Heart left ventricle (tissue), 13 donors: ENCODE results near the gene GTF2A2.

Source experiments
- POLR2A ChIP-seq, 2 donors: fragments of 450-650 bp; IDR thresholded peaks; one replicate each; pipeline ENCODE4 v1.6.1; 2017; ENCODE audit warnings: antibody characterized with exemption in 2 of 2, mild to moderate bottlenecking in 2 of 2, moderate library complexity in 2 of 2
- TF ChIP-seq, protein P1 (sequence below), 12 donors: fragments of 200-600 bp; sonication (generic) in 4 of 12; IDR thresholded peaks; one replicate each; pipeline versions ENCODE4 v1.5.0 to v1.8.0; 2018 to 2022; ENCODE audit warnings: antibody characterized with exemption in 12 of 12, mild to moderate bottlenecking in 5 of 12
- donor health status: ischemic (EF 13 %, LVEDD 7.1; RV severe dilation, severe dysfunction).
- donor health status: DM: no; HTN: yes; CAD: no.
- donor health status: DM: no; HTN: no; CAD: no.
- donor health status: ischemic (EF 25% LVEDD 6.9; RV normal size, moderate dysfunction).
- donor health status: ischemic (EF 25% LVEDD 5.7; RV mildly dilated, moderate dysfunction).
- donor health status: ischemic (EF 35%, LVEDD 5.7; RV mildly dilated, moderate dysfunction).
- donor health status: nonischemic (EF 11% LVEDD 7.7; RV severe dilation, severe dysfunction).
- donor health status: DM: yes; HTN: yes; CAD: no.
- donor health status: PGD.
- donor health status: ischemic (EF 29% LVEDD 5.4; RV normal size, mild dysfunction).
- donor health status: nonischemic (EF 23%, LVEDD 6.1; RV moderate dilation, normal function).

DNA sequence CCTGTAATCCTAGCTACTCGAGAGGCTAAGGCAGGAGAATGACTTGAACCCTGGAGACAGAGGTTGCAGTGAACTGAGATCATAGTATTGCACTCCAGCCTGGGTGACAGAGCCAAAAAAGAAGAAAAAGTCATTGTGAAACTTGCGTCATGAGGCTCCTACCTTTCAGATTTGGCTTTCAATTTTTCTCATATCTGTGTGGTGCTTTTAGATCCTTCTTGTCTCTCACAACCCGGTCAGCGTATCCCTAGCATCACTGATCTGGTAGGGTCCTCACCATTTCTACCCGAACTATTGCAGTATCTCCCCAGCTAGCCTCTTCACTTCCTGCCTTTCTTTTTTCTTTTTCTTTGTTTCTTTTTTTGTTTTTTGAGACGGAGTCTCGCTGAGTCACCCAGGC is 67.3 kb downstream of the GTF2A2 start:
- TF ChIP-seq, protein P1, sequence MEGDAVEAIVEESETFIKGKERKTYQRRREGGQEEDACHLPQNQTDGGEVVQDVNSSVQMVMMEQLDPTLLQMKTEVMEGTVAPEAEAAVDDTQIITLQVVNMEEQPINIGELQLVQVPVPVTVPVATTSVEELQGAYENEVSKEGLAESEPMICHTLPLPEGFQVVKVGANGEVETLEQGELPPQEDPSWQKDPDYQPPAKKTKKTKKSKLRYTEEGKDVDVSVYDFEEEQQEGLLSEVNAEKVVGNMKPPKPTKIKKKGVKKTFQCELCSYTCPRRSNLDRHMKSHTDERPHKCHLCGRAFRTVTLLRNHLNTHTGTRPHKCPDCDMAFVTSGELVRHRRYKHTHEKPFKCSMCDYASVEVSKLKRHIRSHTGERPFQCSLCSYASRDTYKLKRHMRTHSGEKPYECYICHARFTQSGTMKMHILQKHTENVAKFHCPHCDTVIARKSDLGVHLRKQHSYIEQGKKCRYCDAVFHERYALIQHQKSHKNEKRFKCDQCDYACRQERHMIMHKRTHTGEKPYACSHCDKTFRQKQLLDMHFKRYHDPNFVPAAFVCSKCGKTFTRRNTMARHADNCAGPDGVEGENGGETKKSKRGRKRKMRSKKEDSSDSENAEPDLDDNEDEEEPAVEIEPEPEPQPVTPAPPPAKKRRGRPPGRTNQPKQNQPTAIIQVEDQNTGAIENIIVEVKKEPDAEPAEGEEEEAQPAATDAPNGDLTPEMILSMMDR (IDR thresholded peaks at IDR 0.05), result no peak
- TF ChIP-seq POLR2A (IDR thresholded peaks at IDR 0.05), result no peak
